Endothelial cell of umbilical vein (primary cell): ENCODE data around the gene ACTG2.

Experiments
- CTCF ChIP-seq, 2 donors: IDR thresholded peaks; 1 replicate in 1 of 2; 2 replicates in 1 of 2; pipeline ENCODE4 v1.5.1; 2011; ENCODE audit warnings: low read length in 2 of 2, mild to moderate bottlenecking in 2 of 2, moderate library complexity in 2 of 2, control low read depth in 1 of 2, inconsistent platforms in 1 of 2, low read depth in 1 of 2; ENCODE audit not compliant: insufficient read depth in 1 of 2; ENCODE audit errors: extremely low read depth in 1 of 2
- EZH2 ChIP-seq: IDR thresholded peaks from 2 replicates; pipeline ENCODE4 v1.6.1; 2012; ENCODE audit warnings: borderline replicate concordance, low read depth, mild to moderate bottlenecking, moderate library complexity, low read length, inconsistent platforms; ENCODE audit not compliant: severe bottlenecking
- GATA2 ChIP-seq: IDR thresholded peaks from 2 replicates; pipeline ENCODE4 v1.7.0; 2011; ENCODE audit warnings: low read depth, mild to moderate bottlenecking, moderate library complexity, mixed read lengths, low read length; ENCODE audit not compliant: insufficient read length, insufficient read depth
- JUN ChIP-seq: IDR thresholded peaks from 2 replicates; pipeline ENCODE4 v1.6.1; 2011; ENCODE audit warnings: borderline replicate concordance, low read depth; ENCODE audit not compliant: insufficient read length, insufficient read depth
- MAX ChIP-seq: IDR thresholded peaks from 2 replicates; pipeline ENCODE4 v1.6.1; 2011; ENCODE audit not compliant: insufficient read depth, insufficient read length
- MYC ChIP-seq: IDR thresholded peaks from one replicate; pipeline ENCODE4 v1.6.1; 2011; ENCODE audit warnings: mild to moderate bottlenecking, low read depth, low read length
- POLR2A ChIP-seq: IDR thresholded peaks from 2 replicates; pipeline ENCODE4 v1.6.1; 2012; ENCODE audit warnings: low read depth, mild to moderate bottlenecking, control low read depth, low read length
- POLR2AphosphoS5 ChIP-seq: IDR thresholded peaks from 2 replicates; pipeline ENCODE4 v1.6.1; 2012; ENCODE audit warnings: low read depth, mild to moderate bottlenecking, control low read depth, low read length, moderate library complexity; ENCODE audit not compliant: insufficient read depth

GRCh38 chr2:73928963-73929347 is 36.1 kb downstream of the ACTG2 start:
- TF ChIP-seq CTCF (IDR thresholded peaks at IDR 0.05; ENCODE audit: extremely low read depth in 1 of 2, insufficient read depth in 1 of 2, low read depth in 1 of 2, low read length in 2 of 2), result no peak
- no peak for TF ChIP-seq POLR2A
- no peak for TF ChIP-seq MAX
- no peak for TF ChIP-seq MYC
- TF ChIP-seq EZH2, result no peak
- no peak for TF ChIP-seq POLR2AphosphoS5
- no peak for TF ChIP-seq JUN
- no peak for TF ChIP-seq GATA2
